GM19467 (cell line): ENCODE measurements around the gene FBXL20.
A peak's percentile ranks its signal among the peaks of the same experiment; 100 is the strongest.
"Not testable (repeated sequence)": the region's sequence is repeated elsewhere in the genome, so short reads cannot be mapped to it uniquely, and the experiment has no call there.

ENCODE experiments used
- ATAC-seq: cut with Tn5 transposase; IDR thresholded peaks from one replicate; pipeline ENCODE4 v1.9.1; 2021; ENCODE audit warnings: mild to moderate bottlenecking, moderate library complexity; ENCODE audit not compliant: unreplicated experiment

The FBXL20 gene, protein sequence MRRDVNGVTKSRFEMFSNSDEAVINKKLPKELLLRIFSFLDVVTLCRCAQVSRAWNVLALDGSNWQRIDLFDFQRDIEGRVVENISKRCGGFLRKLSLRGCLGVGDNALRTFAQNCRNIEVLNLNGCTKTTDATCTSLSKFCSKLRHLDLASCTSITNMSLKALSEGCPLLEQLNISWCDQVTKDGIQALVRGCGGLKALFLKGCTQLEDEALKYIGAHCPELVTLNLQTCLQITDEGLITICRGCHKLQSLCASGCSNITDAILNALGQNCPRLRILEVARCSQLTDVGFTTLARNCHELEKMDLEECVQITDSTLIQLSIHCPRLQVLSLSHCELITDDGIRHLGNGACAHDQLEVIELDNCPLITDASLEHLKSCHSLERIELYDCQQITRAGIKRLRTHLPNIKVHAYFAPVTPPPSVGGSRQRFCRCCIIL

GRCh38 chr17:39401412-39402243, at the start of gene FBXL20:
Gene FBXL20 (minus strand): TSS chr17:39401626. CDS start chr17:39401402, 224 bp downstream.
- ATAC-seq, result peak; percentile 66

GRCh38 chr17:39450847-39451581, 49.6 kb upstream of the FBXL20 start, which contains the start of gene MED1:
Gene MED1 (minus strand): TSS chr17:39451263. CDS start chr17:39451062, 201 bp downstream.
- ATAC-seq, result peak; percentile 94

DNA sequence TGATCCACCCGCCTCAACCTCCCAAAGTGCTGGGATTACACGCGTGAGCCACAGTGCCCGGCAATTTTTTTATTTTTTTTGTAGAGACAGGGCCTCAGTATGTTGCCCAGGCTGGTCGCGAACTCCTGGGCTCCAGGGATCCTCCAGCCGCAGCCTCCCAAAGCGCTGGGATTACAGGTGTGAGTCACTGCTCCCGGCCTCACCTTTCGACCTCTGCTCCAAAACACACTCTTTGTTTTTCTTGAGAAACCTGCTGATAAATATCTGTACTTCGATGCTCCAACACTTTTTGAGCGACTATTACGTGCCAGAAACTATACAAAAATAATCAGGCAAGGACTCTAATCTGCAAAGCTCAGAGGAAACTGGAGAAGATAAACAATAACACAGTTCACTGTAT, 48.6 kb upstream of the FBXL20 start:
- ATAC-seq, result no peak

DNA sequence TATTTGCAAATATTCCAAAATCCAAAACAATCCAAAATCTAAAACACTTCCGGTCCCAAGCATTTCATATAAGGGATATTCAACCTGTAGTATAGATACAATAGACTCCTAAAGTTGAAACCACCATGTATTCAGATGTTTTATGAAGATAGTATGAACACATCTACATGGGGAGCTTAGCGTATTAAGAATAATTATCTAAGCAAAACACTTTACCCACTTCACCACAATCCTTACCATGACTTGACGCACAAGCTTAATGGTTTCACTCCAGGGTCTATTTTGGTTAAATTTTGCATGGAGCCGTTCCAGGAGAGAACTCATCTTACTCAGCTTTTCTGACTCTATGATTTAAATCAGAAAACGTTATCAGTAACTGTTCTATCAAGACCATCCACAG, 46.1 kb upstream of the FBXL20 start:
- ATAC-seq, result no peak

GRCh38 chr17:39443326-39443725, 41.9 kb upstream of the FBXL20 start:
- no peak for ATAC-seq

- ATAC-seq, result not testable (repeated sequence)
Observed at GRCh38 chr17:39439868-39440267, 38.4 kb upstream of the FBXL20 start.

DNA sequence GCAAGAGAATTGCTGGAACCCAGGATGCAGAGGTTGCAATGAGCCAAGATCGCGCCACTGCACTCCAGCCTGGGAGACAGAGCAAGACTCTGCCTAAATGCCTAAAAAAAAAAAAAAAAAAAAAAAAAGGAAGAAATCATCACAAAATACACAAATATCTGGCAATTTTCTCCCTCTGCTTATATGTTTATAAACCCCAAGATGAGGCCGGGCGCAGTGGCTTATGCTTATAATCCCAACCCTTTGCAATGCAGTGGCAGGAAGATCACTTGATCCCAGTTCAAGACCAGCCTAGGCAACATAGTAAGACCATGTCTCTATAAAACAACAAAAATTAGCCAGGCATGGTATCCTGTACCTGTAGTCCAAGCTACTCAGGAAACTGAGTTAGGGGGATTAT, 28.2 kb upstream of the FBXL20 start:
- ATAC-seq, result no peak

GRCh38 chr17:39416141-39416540, 14.7 kb upstream of the FBXL20 start:
- no peak for ATAC-seq

GRCh38 chr17:39410279-39410678, 8.9 kb upstream of the FBXL20 start:
- ATAC-seq, result no peak

GRCh38 chr17:39408360-39408759, 6.9 kb upstream of the FBXL20 start:
- ATAC-seq, result no peak

GRCh38 chr17:39406951-39407350, 5.5 kb upstream of the FBXL20 start:
- ATAC-seq, result no peak

DNA sequence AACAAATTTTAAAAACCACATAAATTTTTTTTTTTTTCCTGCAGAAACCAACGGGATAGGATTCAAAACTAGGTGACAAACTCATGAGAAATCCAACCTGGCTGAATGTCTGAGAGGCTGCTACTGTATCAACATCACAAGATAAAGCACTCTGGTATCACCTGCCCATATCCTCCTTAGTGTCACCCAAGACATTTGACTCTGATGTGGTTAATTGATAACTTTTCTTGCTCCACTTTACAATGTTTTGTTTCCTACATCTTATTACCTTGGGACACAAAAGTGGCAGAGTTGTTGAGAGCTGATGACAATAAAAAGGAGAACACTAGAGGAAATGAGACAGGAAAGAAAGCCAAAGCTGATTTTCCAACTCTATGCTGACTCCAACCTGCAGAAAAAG, 4.0 kb upstream of the FBXL20 start:
- ATAC-seq, result no peak

- no peak for ATAC-seq
Observed at GRCh38 chr17:39404542-39405378, 3.3 kb upstream of the FBXL20 start.

DNA sequence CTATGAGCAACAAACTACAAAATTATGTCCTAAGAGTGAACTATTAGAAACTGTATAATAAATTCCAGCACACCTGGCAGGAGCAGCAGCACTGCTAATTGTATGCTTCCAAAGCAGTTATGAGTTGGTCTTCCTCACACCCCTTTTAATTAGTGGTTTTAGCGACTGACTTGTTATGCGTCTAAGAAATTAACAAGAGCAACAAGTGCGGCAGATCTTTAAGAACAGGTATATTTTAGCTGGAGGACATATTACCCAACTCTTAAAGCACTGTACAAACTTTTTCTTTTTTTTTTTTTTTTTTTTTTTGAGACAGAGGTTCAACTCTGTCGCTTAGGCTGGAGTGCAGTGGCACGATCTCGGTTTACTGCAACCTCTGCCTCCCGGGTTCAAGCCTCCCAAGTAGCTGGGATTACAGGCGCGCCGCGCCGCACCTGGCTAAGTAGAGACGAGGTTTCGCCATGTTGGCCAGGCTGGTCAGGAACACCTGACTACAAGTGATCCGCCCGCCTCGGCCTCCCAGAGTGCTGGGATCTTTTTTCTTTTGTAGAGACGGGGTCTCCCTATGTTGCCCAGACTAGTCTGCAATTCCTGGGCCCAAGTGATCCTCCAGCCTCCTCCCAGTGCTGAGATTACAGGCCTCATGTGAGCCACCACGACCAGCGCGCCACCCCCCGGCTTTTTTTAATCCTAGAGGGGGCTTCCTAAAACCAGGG, 1.6 kb upstream of the FBXL20 start:
- ATAC-seq, result no peak

GRCh38 chr17:39402244-39402889, 941 bp upstream of the FBXL20 start:
- peak; percentile 58 for ATAC-seq

DNA sequence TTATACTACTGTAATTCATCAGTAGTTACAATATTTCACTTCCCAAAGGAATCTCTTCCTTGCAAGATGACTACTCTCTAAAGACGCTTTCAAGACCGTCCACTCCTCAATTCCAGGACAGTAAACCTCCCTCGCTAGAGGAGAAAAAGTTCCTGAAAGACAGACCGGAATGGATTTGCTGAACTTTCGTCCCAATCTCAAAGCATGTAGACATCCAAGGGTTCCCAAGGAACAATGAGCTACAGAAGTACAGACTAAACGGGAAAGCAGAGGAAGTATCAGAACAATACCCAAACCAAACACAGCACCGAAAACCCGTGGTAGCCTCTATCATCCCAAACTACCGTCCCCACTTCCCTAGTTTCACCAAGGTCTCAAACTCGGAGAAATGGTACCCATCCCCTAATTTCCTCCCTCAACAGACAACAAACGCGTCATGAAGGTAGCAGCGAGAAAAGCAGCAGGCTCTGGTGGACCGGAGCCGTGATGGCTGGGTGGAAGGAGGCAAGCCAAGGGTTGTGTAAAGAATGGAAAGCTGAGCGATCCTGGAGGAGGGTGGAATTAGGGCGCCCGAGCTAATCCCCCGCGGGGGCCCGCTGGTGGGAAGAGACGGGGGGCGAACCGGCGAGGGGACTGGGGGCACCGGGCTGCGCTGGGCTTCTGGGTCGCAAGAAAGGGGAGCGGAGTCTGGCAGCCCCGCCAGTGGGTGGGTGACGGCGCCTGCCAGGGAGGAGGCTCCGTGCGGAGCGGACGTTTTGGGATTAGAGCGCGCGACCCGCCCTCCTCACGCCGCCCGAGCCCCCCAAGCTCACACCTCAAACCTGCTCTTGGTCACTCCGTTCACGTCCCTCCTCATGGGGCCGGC, 647 bp downstream of the FBXL20 start:
- peak; percentile 6 for ATAC-seq

DNA sequence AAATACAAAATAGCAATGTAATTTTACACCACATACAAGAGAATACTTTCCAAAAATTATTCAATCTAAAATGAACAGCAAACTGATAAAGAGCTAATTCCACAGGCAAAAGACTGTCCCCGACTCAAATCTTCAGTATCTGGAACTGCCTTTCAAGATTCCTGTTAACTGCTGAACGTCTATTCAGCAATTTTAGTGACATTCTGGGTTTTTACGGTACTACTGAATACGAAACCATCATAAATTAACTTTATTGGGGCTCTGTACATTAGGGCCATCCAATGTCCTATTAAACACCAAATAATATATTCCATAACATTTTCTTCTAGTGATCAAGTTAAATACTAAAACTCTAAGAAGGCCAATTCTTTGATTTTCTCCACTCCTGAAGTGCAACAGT, 1.6 kb downstream of the FBXL20 start:
- no peak for ATAC-seq

GRCh38 chr17:39393736-39394135, 7.7 kb downstream of the FBXL20 start:
- no peak for ATAC-seq
